Kidney (tissue), 14 donors: ENCODE measurements around the gene SOHLH1. TPM values are rescaled to one million over a fixed set of nuclear protein-coding genes. Genes with fewer than 3 reads are reported as not detected.

Experiments used
- DNase-seq, 5 donors: peaks; one replicate each; pipeline ENCODE4 v3.0.0-alpha.2; 2013 to 2020
- FAIRE-seq: peaks from 2 replicates; lab custom pipeline; 2012; peaks lifted over from hg19 to GRCh38; lab: Jason Lieb, UNC
- H3K27ac ChIP-seq, 2 donors: one replicate each; pipeline ENCODE4 v1.7.0; 2013; ENCODE audit warnings: low read depth in 2 of 2, low read length in 2 of 2, inconsistent platforms in 1 of 2
- H3K27me3 ChIP-seq: one replicate; pipeline ENCODE4 v1.7.1; 2013; ENCODE audit warnings: low read length, inconsistent platforms; ENCODE audit not compliant: control insufficient read depth, insufficient read depth
- H3K36me3 ChIP-seq, 3 donors: one replicate each; pipeline versions ENCODE4 v1.7.0 to v1.7.1; 2013; ENCODE audit warnings: low read length in 3 of 3, control low read depth in 1 of 3, inconsistent platforms in 1 of 3; ENCODE audit not compliant: insufficient read depth in 3 of 3, control insufficient read depth in 2 of 3
- H3K4me1 ChIP-seq, 3 donors: one replicate each; pipeline versions ENCODE4 v1.7.0 to v1.7.1; 2013; ENCODE audit warnings: low read length in 3 of 3, inconsistent platforms in 1 of 3, low read depth in 1 of 3; ENCODE audit not compliant: control insufficient read depth in 2 of 3, insufficient read depth in 2 of 3
- H3K4me3 ChIP-seq, 3 donors: one replicate each; pipeline versions ENCODE4 v1.7.0 to v1.8.1; 2013; ENCODE audit warnings: low read length in 3 of 3, control low read depth in 1 of 3, inconsistent platforms in 1 of 3
- H3K9ac ChIP-seq, 3 donors: one replicate each; pipeline versions ENCODE4 v1.7.0 to v1.7.1; 2013; ENCODE audit warnings: low read length in 3 of 3, control low read depth in 1 of 3, inconsistent platforms in 1 of 3
- H3K9me3 ChIP-seq, 3 donors: one replicate each; pipeline versions ENCODE4 v1.7.0 to v1.7.1; 2013; ENCODE audit warnings: low read length in 3 of 3, control low read depth in 1 of 3, inconsistent platforms in 1 of 3; ENCODE audit not compliant: control insufficient read depth in 2 of 3, insufficient read depth in 1 of 3
- CTCF ChIP-seq: IDR thresholded peaks from 3 replicates; pipeline ENCODE4 v1.5.1; 2012; ENCODE audit warnings: mild to moderate bottlenecking, moderate library complexity, borderline replicate concordance; ENCODE audit not compliant: insufficient read depth; ENCODE audit errors: extremely low read depth
- intact Hi-C: fragments of 100-400 bp; cut with DNase I; formaldehyde crosslinking; loops from one replicate; pipeline ENCODE4 v1.11.1; 2022
- polyA plus RNA-seq: library from polyadenylated mRNA; stranded (reverse); fragments of 350-450 nt; fragmentation: Illumina TruSeq; extraction: RNeasy Lipid Tissue Mini Kit (QIAGEN cat#74804); gene quantifications from one replicate; pipeline ENCODE4 v1.2.3, GENCODE V29; 2014; ENCODE audit warnings: low read depth, low replicate concordance; ENCODE audit not compliant: insufficient read depth
- total RNA-seq: library from RNA; stranded (reverse); fragmentation: NEBNext Ultra II Directional; extraction: Animal tissue kit (Norgen Biotek cat#: 25700); gene quantifications from one replicate; pipeline ENCODE4 v1.2.1, GENCODE V29; 2021
- donor health status: control.
- donor health status: control.
- donor health status: control.
- donor health status: control.
- donor health status: control.
- donor health status: DM: yes; HTN: yes; CAD: no.
- donor health status: Normal renal cell carcinoma (clear cell type).

SOHLH1 gene
- total and polyA plus RNA-seq, 2 donors from 2014 or later, result not detected

- H3K9me3 ChIP-seq, result no peaks in the 10 kb centered on the region
- H3K4me1 ChIP-seq, result no peaks in the 10 kb centered on the region
- H3K4me3 ChIP-seq, result no peak overlapping the region
- no peak overlapping the region for H3K27ac ChIP-seq
- intact Hi-C loops, result no loop called here
- no peak for TF ChIP-seq CTCF
- DNase-seq (peak in 1 of 5 donors; percentile 57), FAIRE-seq (no peak)
- no peak overlapping the region for H3K9ac ChIP-seq
- H3K36me3 ChIP-seq, result no peaks in the 10 kb centered on the region
- no peaks in the 10 kb centered on the region for H3K27me3 ChIP-seq
These were observed 34.2 kb downstream of the SOHLH1 start for GRCh38 chr9:135664801-135665794.

- no peaks in the 10 kb centered on the region for H3K36me3 ChIP-seq
- peak in 1 of 5 donors; percentile 38 for DNase-seq
- FAIRE-seq, result no peak
- H3K9ac ChIP-seq, result no peak overlapping the region
- intact Hi-C loops, result no loop called here
- no peaks in the 10 kb centered on the region for H3K27me3 ChIP-seq
- no peak overlapping the region for H3K27ac ChIP-seq
- H3K4me1 ChIP-seq, result no peaks in the 10 kb centered on the region
- TF ChIP-seq CTCF, result no peak
- no peak overlapping the region for H3K4me3 ChIP-seq
- no peaks in the 10 kb centered on the region for H3K9me3 ChIP-seq
These were observed 35.0 kb downstream of the SOHLH1 start for GRCh38 chr9:135664266-135664665.

GRCh38 chr9:135663857-135664256, 35.4 kb downstream of the SOHLH1 start:
- Histone ChIP-seq H3K36me3 (no peaks in the 10 kb centered on the region), H3K9me3 (no peaks in the 10 kb centered on the region), H3K9ac (no peak overlapping the region), H3K27me3 (no peaks in the 10 kb centered on the region), H3K4me3 (no peak overlapping the region), H3K4me1 (no peaks in the 10 kb centered on the region), H3K27ac (no peak overlapping the region)
- no peak for FAIRE-seq
- TF ChIP-seq CTCF, result no peak
- peak in 1 of 5 donors; percentile 51 for DNase-seq
- intact Hi-C loops, result no loop called here
